Measurements from ENCODE around the gene CXorf66.

- TF ChIP-seq CTCF (IDR thresholded peaks at IDR 0.05) (no peak), POLR2A (IDR thresholded peaks at IDR 0.05) (no peak)
These were observed 20.2 kb downstream of the CXorf66 start for GRCh38 chrX:139945075-139945474.

Data from uterus (tissue), 2 donors.